Parietal lobe (tissue), 1 donor: ENCODE results near the gene IL6R. TPM values are rescaled to one million over a fixed set of nuclear protein-coding genes. Genes with fewer than 3 reads are reported as not detected.

Experiments
- total RNA-seq: library from RNA; depleted of rRNA; stranded (reverse); fragments of >200 nt; gene quantifications from one replicate; pipeline ENCODE4 v1.2.3, GENCODE V29; 2014

Gene IL6R
- total RNA-seq: 2.2 TPM

DNA sequence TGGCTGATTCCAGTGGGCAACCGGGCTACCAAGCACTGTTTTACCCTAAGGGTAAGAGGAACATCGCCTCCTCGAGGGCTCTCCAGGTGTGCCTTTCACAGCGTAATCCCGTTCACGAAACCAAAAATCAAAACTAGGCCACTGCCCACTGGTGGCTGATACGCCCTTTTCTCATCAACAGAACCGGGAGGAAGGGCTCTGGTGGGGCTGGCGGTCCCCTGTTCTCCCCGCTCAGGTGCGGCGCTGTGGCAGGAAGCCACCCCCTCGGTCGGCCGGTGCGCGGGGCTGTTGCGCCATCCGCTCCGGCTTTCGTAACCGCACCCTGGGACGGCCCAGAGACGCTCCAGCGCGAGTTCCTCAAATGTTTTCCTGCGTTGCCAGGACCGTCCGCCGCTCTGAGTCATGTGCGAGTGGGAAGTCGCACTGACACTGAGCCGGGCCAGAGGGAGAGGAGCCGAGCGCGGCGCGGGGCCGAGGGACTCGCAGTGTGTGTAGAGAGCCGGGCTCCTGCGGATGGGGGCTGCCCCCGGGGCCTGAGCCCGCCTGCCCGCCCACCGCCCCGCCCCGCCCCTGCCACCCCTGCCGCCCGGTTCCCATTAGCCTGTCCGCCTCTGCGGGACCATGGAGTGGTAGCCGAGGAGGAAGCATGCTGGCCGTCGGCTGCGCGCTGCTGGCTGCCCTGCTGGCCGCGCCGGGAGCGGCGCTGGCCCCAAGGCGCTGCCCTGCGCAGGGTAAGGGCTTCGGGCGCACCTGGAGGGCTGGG is at the start of gene IL6R:
TSS of gene IL6R (plus strand) at position 360 of the 763 bp plus-strand sequence. CDS start at position 647, 287 bp downstream.

DNA sequence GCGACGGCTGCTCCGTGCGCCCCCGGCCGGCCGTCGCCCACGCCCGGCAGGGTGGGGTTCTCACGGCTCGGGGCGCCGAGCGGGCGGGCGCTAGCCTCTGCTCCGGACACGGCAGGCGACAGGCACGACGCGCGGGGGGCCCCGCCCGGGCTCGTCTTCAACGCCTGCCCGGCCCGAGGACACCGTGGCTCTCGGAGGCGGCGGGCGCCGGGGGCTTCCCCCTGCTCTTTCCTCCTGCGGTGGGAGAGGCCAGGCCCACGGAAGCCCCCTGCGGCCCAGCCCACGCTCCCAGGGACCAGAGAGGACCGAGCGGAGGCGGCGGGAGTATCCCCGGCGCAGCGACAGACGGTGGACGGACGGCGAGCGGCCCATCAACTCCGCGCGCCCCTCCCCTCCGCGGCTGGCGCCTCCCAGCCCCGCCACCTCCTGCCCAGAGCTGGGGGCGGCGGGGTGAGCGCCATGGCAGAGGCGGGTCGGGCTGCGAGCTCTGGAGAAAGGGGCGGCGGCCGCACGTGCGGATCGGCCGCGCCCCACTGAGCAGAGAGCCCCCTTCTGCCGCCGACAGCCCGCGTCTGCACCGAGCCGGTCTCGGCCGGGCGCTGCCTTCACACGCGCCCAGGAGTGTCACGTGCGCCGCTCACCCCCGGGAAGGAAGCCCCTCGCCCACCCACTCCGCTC is 97.1 kb downstream of the IL6R start, which contains the start of the genes SHE and TDRD10:
TSS of gene SHE (minus strand) at position 347 of the 678 bp plus-strand sequence. CDS start 386 bp downstream, outside the sequence.
TSS of gene TDRD10 (plus strand) at position 154 of the 678 bp plus-strand sequence. CDS start 4,685 bp downstream, outside the sequence.

Other genes with a start within 250 kb of the IL6R start
- gene TPM3, start 213.2 kb upstream of the IL6R start, total RNA-seq: 177 TPM
- gene CFAP141, start 199.0 kb upstream of the IL6R start, total RNA-seq: not detected
- 87.0 TPM for gene UBAP2L, start 184.4 kb upstream of the IL6R start, total RNA-seq
- 47.6 TPM for gene HAX1, start 132.7 kb upstream of the IL6R start, total RNA-seq
- not detected for gene AQP10, start 84.2 kb upstream of the IL6R start, total RNA-seq
- 45.7 TPM for gene ATP8B2, start 79.8 kb upstream of the IL6R start, total RNA-seq
- not detected for gene TDRD10, start 96.9 kb downstream of the IL6R start, total RNA-seq
- 1.3 TPM for gene SHE, start 97.1 kb downstream of the IL6R start, total RNA-seq
- gene UBE2Q1, start 153.3 kb downstream of the IL6R start, total RNA-seq: 22.5 TPM
- gene CHRNB2, start 162.4 kb downstream of the IL6R start, total RNA-seq: 31.0 TPM
- gene ADAR, start 202.8 kb downstream of the IL6R start, total RNA-seq: 100 TPM